NCI-H748 (cell line): ENCODE results near the gene PTPN3.
"Not testable (repeated sequence)": the region's sequence is repeated elsewhere in the genome, so short reads cannot be mapped to it uniquely, and the experiment has no call there.

Experiments used
- DNase-seq: peaks from one replicate; lab custom pipeline; 2025; ENCODE audit not compliant: unreplicated experiment; lab: John Stamatoyannopoulos, UW

The PTPN3 gene, protein sequence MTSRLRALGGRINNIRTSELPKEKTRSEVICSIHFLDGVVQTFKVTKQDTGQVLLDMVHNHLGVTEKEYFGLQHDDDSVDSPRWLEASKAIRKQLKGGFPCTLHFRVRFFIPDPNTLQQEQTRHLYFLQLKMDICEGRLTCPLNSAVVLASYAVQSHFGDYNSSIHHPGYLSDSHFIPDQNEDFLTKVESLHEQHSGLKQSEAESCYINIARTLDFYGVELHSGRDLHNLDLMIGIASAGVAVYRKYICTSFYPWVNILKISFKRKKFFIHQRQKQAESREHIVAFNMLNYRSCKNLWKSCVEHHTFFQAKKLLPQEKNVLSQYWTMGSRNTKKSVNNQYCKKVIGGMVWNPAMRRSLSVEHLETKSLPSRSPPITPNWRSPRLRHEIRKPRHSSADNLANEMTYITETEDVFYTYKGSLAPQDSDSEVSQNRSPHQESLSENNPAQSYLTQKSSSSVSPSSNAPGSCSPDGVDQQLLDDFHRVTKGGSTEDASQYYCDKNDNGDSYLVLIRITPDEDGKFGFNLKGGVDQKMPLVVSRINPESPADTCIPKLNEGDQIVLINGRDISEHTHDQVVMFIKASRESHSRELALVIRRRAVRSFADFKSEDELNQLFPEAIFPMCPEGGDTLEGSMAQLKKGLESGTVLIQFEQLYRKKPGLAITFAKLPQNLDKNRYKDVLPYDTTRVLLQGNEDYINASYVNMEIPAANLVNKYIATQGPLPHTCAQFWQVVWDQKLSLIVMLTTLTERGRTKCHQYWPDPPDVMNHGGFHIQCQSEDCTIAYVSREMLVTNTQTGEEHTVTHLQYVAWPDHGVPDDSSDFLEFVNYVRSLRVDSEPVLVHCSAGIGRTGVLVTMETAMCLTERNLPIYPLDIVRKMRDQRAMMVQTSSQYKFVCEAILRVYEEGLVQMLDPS

DNA sequence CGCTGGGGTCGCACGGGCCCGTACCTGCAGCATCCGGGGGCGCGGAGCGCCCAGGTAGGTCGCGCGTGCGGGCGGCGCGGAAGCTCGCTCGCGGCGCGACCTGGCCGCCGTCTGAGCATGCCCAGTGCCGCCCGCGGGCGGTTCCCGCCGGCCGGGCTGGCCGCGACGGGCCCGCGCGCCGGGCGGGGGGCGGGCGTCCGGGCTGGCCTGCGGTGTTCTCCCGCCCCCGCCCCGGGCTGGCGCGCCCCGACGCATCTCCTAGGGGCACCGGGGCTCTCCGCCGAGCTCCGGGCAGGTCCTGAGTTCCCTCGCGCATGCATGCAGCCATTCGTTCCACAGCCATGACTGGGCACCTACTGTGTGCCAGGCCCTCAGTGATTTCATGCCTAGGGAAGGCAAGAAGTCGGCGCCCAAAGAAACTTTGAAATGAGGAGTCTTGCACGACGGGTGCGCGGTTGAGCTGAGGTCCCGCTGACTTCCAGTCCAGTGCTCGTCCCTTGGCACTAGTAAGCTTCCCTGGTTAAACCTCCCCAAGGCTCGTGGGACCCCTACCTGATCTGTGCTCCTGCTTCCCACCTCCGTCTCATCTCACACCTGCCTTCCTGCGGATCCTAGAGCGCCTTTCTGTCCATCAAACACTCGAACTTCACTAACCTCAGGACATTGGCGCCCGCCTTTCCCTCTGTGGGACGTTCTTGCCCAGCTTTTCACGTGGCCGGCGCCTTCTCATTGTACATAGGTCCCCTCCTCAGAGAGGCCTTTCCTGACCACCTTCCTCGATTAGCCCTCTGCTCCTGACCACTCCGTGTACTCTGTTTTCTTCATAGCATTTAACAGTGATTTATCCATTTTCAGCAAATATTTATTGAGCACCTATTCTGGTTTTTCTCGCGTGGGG is at the start of gene PTPN3:
Gene PTPN3 (minus strand): TSS at position 113 of the 898 bp plus-strand sequence. CDS start 34,873 bp downstream, outside the sequence.
- peak; percentile 53 for DNase-seq

DNA sequence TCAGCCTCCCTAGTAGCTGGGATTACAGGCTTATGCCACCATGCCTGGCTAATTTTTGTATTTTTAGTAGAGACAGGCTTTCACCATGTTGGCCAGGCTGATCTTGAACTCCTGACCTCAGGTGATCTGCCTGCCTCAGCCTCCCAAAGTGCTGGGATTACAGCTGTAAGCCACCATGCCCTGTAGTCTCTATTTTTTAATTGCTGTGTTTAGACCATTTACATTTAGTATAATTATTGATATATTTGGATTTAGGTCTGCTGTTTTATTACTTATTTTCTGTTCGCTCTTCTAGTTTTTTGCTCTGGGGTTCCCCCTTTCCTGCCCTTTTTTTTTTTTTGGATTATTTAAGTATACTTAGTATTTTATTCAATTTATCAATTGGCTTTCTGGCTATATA is 46.8 kb upstream of the PTPN3 start:
- DNase-seq = not testable (repeated sequence)

DNA sequence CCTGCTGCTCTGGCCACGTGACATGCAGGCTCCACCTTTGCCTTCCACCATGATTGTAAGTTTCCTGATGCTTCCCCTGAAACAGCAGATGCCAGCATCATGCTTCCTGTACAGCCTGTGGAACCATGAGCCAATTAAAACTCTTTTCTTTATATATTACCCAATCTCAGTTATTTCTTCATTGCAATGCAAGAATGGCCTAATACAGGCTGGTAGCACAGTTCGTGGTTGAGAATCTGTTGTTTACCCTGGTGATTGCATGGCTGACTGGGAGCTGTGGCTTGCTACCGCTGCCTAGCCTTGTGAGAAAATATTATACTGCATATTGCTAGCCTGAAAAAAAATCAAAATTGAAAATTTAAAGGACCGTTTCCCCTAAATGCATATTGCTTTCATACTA is 44.8 kb upstream of the PTPN3 start:
- no peak for DNase-seq

DNA sequence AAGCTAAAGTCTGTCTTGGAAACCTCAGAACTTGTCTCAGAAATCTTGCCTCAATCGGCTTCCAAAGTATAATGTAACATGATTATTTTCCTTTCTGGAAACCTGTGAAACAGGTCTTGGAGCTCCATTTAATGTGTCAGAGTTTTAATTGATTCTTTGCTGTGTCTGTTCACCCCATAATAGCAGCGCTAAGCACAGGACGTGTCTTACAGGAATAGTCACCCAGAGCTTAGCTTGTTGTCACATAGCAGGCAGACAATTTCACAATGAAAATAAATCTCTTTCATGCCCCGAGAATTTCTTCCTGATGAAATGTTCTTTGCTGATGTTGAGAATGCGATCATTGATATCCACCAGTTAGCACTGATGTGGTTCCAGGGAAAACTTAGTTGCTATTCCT is 40.2 kb upstream of the PTPN3 start:
- peak; percentile 22 for DNase-seq

DNA sequence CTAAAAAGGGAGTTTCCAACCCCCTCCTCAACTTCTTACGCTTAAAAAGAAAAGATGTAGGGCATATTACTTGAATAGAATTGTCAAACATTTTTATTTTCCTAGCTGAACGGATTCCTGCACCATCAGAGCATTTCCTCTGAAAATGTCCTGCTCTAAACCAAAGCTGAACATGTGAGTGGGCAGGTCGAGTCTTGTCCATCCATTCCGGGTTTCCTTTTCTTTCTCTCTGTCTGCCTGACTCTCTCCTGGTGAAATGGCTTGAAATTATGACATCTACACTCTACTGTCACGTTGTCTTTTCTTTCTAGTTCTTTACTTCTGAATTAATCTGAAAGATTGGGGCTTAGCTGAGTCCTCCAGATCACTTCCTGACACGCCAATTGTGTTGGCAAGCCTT is 39.2 kb upstream of the PTPN3 start:
- peak; percentile 34 for DNase-seq

DNA sequence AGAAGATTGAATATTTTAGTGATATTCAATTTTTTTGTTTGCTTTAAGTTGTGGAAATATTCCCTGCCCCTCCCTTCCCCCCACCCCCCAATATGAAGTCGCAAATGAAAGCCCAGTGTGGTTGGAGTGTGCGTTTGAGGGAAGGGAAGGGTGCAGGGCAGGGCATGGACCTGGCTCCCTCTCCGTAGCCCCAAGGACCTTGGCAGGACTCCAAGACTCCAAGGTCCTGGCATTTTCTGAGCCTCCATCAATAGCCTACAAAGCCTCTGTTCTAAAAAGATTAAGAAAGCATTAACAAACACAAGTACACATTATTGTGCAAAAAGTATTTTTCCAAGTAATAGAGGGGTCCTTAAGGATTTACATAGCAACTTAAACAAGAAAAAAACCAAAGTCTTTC is 38.8 kb upstream of the PTPN3 start:
- DNase-seq = peak; percentile 6

DNA sequence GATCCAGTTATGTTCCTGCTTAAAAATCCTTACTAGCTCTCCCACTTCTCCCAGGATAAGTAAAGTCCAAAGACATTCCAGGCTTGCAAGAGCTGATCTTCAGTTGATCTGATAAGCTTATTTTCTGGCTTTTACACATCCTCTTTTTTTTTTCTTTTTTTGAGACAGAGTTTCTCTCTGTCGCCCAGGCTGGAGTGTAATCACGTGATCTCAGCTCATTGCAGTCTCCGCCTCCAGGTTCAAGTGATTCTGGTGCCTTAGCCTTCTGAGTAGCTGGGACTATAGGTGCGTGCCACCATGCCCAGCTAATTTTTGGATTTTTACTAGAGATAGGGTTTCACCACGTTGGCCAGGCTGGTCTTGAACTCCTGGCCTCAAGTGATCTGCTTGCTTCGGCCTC is 37.3 kb upstream of the PTPN3 start:
- no peak for DNase-seq

DNA sequence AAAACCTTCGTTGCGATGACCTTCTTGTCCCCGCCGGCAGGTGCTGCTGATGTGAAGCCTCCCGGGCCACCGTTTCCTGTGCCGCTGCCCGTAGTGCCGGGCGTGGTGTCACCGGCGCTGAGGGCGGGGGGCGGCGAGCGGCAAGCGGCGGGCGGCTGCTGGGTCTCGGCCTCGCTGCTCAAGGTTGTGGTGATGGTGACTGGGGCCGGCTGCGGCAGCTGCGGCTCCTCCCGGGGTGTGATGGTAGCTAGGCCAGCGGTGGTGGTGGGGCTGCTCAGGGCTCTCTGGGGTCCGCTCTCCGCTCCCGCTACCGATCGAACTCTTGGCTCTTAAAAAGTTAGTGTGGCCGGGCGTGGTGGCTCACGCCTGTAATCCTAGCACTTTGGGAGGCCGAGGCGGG is 36.0 kb upstream of the PTPN3 start:
- no peak for DNase-seq

DNA sequence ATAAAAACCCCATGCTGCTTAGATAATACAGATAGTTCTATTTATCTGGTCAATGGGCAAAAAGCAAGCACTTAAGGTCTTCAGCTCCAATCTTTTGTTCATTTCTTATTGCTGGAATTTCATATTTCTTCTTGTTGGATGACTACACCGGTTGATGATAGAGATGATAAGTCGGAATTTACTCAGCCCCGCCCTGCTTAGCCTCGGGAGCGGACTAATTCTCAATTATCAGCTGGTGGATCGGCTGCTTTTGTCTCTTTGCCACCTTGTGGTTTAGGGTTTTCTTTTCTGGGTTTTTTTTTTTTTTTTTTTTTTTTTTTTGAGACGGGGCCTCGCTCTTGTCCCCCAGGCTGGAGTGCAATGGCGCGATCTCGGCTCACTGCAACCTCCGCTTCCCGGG is 34.5 kb upstream of the PTPN3 start:
- not testable (repeated sequence) for DNase-seq

DNA sequence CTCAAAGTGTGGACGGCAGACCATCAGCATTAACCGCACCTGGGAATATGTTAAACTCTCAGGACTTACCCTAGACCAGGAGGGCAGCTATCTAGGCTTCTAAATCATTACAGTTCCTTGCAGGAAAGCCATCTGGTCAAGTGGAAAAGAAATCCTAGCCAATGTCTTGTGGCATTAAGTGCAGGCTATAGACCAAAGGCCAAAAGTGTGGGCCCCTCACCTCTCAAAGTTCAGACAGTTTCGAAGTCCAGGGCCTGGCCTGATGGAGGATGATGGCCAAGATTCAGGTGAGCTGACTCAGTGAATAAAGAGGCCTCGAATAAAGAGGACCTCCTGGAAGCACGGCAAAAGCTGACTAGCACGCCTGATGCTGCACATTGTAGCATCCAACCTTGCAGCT is 24.0 kb upstream of the PTPN3 start:
- no peak for DNase-seq

DNA sequence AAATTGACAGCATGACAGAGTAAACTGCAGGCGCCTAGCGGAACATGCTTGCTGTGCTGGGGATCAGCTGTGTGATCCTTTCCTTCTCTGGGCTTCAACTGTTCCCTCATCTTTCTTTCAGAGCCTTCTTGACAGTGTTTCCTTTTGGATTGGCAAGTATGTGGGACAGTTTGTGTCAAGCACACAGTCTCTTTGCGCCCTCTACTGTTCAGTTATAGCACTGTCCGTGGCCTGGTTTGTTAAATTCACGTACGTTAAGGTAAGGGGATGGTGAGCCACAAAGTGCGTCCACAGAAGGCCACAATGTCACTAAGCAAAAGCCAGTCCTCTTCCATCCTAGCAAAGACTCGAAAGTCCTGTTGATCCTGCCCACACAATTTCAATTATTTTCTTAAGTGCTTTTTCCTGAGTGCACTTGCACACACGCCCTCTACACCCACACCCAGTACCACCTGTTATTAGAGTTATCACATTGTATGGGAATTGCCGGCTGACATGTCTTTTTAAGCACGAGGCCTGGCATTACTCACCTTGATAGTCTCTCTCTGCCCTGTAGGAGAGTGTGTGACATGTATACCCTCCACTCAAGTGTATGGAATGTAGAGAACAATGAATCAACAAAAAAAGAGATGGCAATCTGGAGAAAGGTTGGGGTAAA is 22.5 kb upstream of the PTPN3 start:
- peak; percentile 76 for DNase-seq

DNA sequence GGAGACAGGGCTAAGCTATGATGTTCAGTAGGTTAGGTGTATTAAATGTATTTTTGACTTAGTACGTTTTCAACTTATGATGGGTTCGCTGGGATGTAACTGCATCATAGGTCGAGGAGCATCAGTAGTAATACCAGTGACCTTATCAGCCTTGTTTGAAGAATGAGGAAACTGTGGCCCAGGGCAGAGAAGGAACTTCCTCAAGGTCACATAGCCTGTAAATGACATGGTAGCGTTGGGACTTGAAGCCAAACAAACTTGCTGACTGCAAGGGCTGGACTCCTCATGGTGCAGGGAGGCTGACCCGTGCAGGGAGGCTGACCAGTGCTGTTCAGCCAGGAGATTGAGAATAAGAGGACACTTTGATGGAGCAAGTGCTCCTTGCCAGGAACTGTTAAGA is 21.3 kb upstream of the PTPN3 start:
- DNase-seq = no peak

DNA sequence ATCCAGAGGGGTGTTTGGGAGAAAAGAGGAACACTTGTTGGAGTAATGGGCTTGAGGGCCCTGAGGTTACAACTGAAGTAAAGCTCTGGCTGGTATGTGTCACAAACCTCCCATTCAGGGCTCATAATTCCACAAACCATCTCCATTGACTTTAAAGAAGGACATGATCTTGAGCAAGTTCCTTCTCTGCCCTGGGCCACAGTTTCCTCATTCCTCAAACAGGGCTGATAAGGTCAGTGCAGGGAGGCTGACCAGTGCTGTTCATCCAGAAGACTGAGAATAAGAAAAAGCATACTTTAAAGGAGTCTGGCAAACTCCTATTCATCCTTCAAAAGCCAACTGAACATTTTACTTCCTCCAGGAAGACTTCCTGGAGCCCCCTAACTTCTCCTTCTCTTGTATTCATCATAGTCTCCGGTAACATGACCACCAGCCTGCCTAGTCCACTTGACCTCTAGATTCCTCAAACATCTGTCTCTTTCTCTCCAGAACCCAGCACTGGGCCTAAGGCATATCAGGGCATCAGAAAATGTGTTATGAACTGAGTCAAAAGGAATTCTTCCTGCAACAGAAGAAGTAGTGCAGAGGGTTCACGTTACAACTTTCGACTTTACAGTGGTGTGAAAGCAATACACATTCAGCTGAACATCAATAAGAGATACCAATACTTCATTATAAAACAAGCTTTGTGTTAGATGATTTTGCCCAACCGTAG is 20.7 kb upstream of the PTPN3 start:
- DNase-seq = no peak

DNA sequence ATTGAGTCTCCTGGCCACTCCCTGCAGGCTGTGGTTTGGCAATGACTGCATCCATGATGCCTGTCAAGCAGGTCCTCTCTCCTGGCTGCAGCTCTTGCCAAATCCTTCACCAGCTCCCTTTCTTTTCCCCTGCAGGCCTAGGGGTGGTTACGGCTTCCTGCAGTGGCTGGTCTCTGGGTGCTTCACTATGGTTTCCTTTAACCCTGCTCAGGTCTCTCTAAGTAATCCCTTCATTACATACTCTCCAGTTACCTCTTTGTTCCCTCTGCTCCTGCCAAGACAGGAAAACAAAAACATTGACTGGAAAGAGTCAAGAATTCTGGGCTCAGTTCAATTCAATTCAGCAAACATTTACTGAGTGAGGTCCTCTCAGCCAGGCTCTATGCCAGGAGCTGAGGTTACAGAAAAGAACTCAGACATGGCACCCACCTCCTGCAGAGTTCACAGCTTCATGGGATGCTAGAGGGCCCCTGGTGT is 19.8 kb upstream of the PTPN3 start:
- no peak for DNase-seq

DNA sequence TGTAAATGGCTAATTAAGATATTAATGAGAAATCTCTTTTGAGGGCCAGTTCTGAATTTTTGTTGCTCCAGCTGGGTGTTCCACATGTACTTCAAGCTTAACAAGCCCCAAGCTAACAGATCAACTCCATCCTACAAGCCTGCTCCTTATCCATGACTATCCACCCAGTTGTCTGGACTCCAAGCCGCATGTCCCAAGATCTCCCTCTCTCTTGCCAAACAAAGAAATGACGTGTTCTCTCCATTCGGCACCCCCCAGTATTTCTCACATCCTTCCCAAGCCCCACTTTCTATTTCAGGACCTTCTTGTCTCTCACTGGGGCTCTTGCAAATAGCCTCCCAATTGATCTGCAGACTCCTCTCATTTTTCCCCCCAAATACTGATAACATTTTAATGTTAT is 15.8 kb upstream of the PTPN3 start:
- no peak for DNase-seq

DNA sequence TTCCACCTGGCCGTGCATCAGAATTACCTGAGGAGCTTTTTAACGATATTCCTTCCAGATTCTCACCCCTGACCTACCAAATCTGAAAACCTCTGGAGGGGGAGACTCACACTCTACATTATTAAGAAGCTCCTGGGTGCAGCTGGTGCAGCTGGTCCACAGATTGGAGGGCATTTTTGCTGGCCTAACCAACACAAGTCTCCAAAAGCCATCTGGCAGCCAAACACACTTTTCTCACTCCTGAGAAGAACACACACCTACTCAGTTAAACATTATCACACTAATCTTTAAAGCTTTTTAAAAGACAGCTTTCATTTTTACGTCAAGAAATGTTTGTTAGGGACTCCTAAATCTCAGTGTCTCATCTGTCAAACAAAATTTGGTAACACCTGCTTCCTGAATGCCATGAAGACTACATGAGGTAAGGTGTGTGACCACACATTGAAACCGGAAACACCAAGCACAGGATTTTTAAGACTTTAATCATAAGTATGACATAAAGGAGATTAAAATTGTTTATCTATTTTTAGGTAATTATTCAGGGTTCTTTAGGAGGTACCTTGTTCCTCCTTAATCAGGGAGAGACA is 14.2 kb upstream of the PTPN3 start:
- DNase-seq = no peak

DNA sequence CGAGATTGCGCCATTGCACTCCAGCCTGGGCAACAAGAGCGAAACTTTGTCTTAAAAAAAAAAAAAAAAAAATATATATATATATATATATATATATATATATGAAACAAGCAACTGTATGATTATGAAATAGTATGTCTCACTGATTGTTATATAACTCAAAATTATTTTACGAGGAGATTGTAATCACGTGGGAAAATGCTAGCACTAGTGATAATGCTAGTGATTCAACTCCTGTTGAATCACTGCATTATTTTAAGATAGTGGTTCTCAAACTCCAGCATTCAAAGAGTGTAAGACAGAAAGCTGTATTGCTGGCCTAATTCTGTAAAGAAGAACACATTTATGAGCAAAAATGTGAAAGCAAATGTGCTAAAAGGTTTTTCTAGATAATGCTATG is 12.4 kb upstream of the PTPN3 start:
- DNase-seq = no peak

DNA sequence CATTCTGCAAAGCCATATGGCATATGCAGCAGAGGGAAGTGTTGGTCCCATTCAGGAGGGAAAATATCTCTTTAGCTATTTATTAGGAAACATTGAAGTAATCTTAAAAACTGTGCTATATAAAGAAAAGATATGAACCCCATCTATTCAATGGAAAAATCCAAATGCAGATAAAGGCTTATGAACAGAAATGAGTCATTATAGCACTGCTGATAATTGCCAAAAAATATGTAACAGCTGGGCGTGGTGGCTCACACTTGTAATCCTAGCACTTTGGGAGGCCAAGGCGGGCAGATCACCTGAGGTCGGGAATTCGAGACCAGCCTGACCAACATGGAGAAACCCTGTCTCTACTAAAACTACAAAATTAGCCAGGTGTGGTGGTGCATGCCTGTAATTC is 11.9 kb upstream of the PTPN3 start:
- not testable (repeated sequence) for DNase-seq

DNA sequence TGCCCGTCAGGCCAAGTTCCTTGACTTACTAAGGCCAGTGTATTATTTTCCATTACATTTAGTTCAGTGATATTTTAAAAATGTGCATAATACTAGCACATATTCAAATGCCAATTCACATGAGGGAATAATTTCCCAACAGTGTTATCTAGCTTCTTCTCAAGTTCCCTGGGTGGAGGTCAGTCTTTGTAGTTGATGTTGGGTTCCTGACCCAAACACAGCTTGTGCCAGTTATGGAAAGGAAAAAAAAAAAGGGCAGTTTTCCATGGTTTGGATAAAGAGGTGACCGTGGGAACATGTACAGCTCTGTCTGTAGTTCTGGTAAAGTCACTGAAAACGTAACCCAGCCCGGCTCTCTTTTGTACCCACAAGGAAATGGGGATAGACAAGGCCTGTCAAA is 11.5 kb upstream of the PTPN3 start:
- DNase-seq = no peak
